Uterus (tissue), 4 donors: ENCODE measurements around the gene DOCK1. TPM values are rescaled to one million over a fixed set of nuclear protein-coding genes. Genes with fewer than 3 reads are reported as not detected.

Experiments
- DNase-seq, 2 donors: peaks; one replicate each; pipeline ENCODE4 v3.0.0-alpha.2; 2019 to 2020
- H3K27ac ChIP-seq, 2 donors: fragments of 200-600 bp; sonication (generic); 1 replicate in 1 of 2; 2 replicates in 1 of 2; pipeline ENCODE4 v1.5.1; 2016 to 2018
- H3K27me3 ChIP-seq, 2 donors: fragments of 200-600 bp; sonication (generic); one replicate each; pipeline ENCODE4 v1.5.1; 2018 to 2019; ENCODE audit warnings: control low read depth in 1 of 2
- H3K36me3 ChIP-seq, 2 donors: fragments of 200-600 bp; sonication (generic); one replicate each; pipeline ENCODE4 v1.5.1; 2019; ENCODE audit warnings: control low read depth in 1 of 2
- H3K4me1 ChIP-seq, 2 donors: fragments of 200-600 bp; sonication (generic); one replicate each; pipeline ENCODE4 v1.5.1; 2018 to 2019; ENCODE audit warnings: control low read depth in 1 of 2
- H3K4me3 ChIP-seq, 2 donors: fragments of 200-600 bp; sonication (generic); 1 replicate in 1 of 2; 2 replicates in 1 of 2; pipeline ENCODE4 v1.5.1; 2018 to 2019; ENCODE audit warnings: mild to moderate bottlenecking in 1 of 2
- H3K9me3 ChIP-seq, 2 donors: fragments of 200-600 bp; sonication (generic); one replicate each; pipeline ENCODE4 v1.5.1; 2019; ENCODE audit warnings: control low read depth in 1 of 2
- CTCF ChIP-seq, 4 experiments: fragments of 200-600 bp in 2 of 4; fragments of 450-650 bp in 2 of 4; sonication (generic) in 2 of 4; IDR thresholded peaks; one replicate each; pipeline ENCODE4 v1.5.1; 2016 to 2019; ENCODE audit warnings: antibody characterized with exemption in 4 of 4, mild to moderate bottlenecking in 2 of 4, moderate library complexity in 1 of 4
- POLR2A ChIP-seq, 2 donors: fragments of 450-650 bp; IDR thresholded peaks; one replicate each; pipeline ENCODE4 v1.6.1; 2016; ENCODE audit warnings: antibody characterized with exemption in 2 of 2, mild to moderate bottlenecking in 1 of 2, moderate library complexity in 1 of 2
- intact Hi-C: fragments of 100-400 bp; cut with DNase I; formaldehyde crosslinking; loops from one replicate; pipeline ENCODE4 v1.15.1; 2023; ENCODE audit warnings: low total_unique reads
- total RNA-seq, 4 donors: library from RNA; depleted of rRNA in 3 of 4; stranded (reverse); fragments of >200 nt in 3 of 4; gene quantifications; one replicate each; pipeline versions ENCODE4 v1.1.0 to v1.2.4, GENCODE V29; 2014 to 2023
- donor health status: DM: yes; HTN: yes; CAD: no.

Gene DOCK1
- total RNA-seq, 4 donors from 2014 or later: 15.6 to 130 (median 65.0) TPM

- DNase-seq: no peak
- Histone ChIP-seq H3K27me3 (no peaks in the 10 kb centered on the region), H3K27ac (no peak overlapping the region), H3K4me1 (peaks cover 0 to 8% of the 10 kb centered on the region in 2 donors), H3K9me3 (no peaks in the 10 kb centered on the region), H3K4me3 (no peak overlapping the region), H3K36me3 (no peaks in the 10 kb centered on the region)
- TF ChIP-seq POLR2A (IDR thresholded peaks at IDR 0.05) (no peak), CTCF (IDR thresholded peaks at IDR 0.05) (no peak)
- intact Hi-C loops: no loop called here
Observed at GRCh38 chr10:126907423-126907970, 2.3 kb downstream of the DOCK1 start.

GRCh38 chr10:126908225-126908624 lies 3.0 kb downstream of the DOCK1 start:
- DNase-seq: no peak
- intact Hi-C loops: no loop called here
- H3K4me3 ChIP-seq: no peak overlapping the region
- H3K27ac ChIP-seq: no peak overlapping the region
- no peak for TF ChIP-seq POLR2A (IDR thresholded peaks at IDR 0.05)
- TF ChIP-seq CTCF (IDR thresholded peaks at IDR 0.05): no peak
- H3K36me3 ChIP-seq: no peaks in the 10 kb centered on the region
- H3K27me3 ChIP-seq: no peaks in the 10 kb centered on the region
- no peaks in the 10 kb centered on the region for H3K9me3 ChIP-seq
- peaks cover 0 to 8% of the 10 kb centered on the region in 2 donors for H3K4me1 ChIP-seq

- no peak for DNase-seq
- H3K27me3 ChIP-seq: no peaks in the 10 kb centered on the region
- peaks cover 0 to 8% of the 10 kb centered on the region in 2 donors for H3K4me1 ChIP-seq
- TF ChIP-seq CTCF (IDR thresholded peaks at IDR 0.05): no peak
- no peak for TF ChIP-seq POLR2A (IDR thresholded peaks at IDR 0.05)
- H3K27ac ChIP-seq: no peak overlapping the region
- intact Hi-C loops: no loop called here
- H3K9me3 ChIP-seq: no peaks in the 10 kb centered on the region
- H3K36me3 ChIP-seq: no peaks in the 10 kb centered on the region
- no peak overlapping the region for H3K4me3 ChIP-seq
Observed at GRCh38 chr10:126908729-126909128, 3.5 kb downstream of the DOCK1 start.

- Histone ChIP-seq H3K9me3 (no peaks in the 10 kb centered on the region), H3K27ac (no peak overlapping the region), H3K4me3 (no peak overlapping the region), H3K4me1 (peaks cover 0 to 8% of the 10 kb centered on the region in 2 donors), H3K27me3 (no peaks in the 10 kb centered on the region), H3K36me3 (no peaks in the 10 kb centered on the region)
- no peak for DNase-seq
- intact Hi-C loops: no loop called here
- no peak for TF ChIP-seq CTCF (IDR thresholded peaks at IDR 0.05)
- TF ChIP-seq POLR2A (IDR thresholded peaks at IDR 0.05): no peak
Observed at GRCh38 chr10:126909147-126909546, 3.9 kb downstream of the DOCK1 start.

GRCh38 chr10:126910196-126910595 lies 5.0 kb downstream of the DOCK1 start:
- DNase-seq: no peak
- Histone ChIP-seq H3K36me3 (no peaks in the 10 kb centered on the region), H3K27me3 (no peaks in the 10 kb centered on the region), H3K4me3 (no peak overlapping the region), H3K9me3 (no peaks in the 10 kb centered on the region), H3K27ac (no peak overlapping the region), H3K4me1 (no peaks in the 10 kb centered on the region)
- intact Hi-C loops: no loop called here
- TF ChIP-seq CTCF (IDR thresholded peaks at IDR 0.05): no peak
- no peak for TF ChIP-seq POLR2A (IDR thresholded peaks at IDR 0.05)
